Caki2 (cell line): ENCODE results near the gene EIF4G2. TPM values are rescaled to one million over a fixed set of nuclear protein-coding genes. Genes with fewer than 3 reads are reported as not detected.
A peak's percentile ranks its signal among the peaks of the same experiment; 100 is the strongest.
"Not testable (repeated sequence)": the region's sequence is repeated elsewhere in the genome, so short reads cannot be mapped to it uniquely, and the experiment has no call there.

ENCODE experiments used
- DNase-seq: peaks from one replicate; pipeline ENCODE4 v3.0.0-alpha.2; 2015; ENCODE audit warnings: low read depth
- in situ Hi-C: cut with HindIII; loops from 2 replicates; pipeline ENCODE4 v1.10.0; 2016; ENCODE audit warnings: low sequenced_read_pairs, low pct_unique_long_range_greater_than_20kb, mixed read lengths
- total RNA-seq: library from RNA; depleted of rRNA; stranded (reverse); fragments of >200 nt; shearing (Covaris generic); gene quantifications from 2 replicates; pipeline ENCODE4 v1.2.3, GENCODE V29; 2014; ENCODE audit warnings: low replicate concordance; rRNA removed

Gene EIF4G2
- total RNA-seq, result 393 and 414 TPM in 2 replicates

GRCh38 chr11:10808553-10809372 is at the start of gene EIF4G2:
Gene EIF4G2 (minus strand): TSS chr11:10808926.
- DNase-seq, result peak; percentile 98
- in situ Hi-C loops, result loop anchor here (5.0 kb wide), 1 partner anchor 39 kb away; no protein-coding TSS in a partner anchor

- in situ Hi-C loops, result no loop called here
- DNase-seq, result peak; percentile 99
These were observed 49.1 kb upstream of the EIF4G2 start, which contains the start of gene ZBED5 for GRCh38 chr11:10857709-10858438. Gene ZBED5 (minus strand): TSS chr11:10858053. CDS start chr11:10854945, 3,108 bp downstream.

GRCh38 chr11:10857459-10857708 is 48.7 kb upstream of the EIF4G2 start:
- DNase-seq, result no peak
- in situ Hi-C loops, result no loop called here

GRCh38 chr11:10856689-10857458 is 48.1 kb upstream of the EIF4G2 start:
- no peak for DNase-seq

GRCh38 chr11:10855295-10855694 is 46.6 kb upstream of the EIF4G2 start:
- no peak for DNase-seq
- in situ Hi-C loops, result no loop called here

More at GRCh38 chr11:10856689-10857458, 48.1 kb upstream of the EIF4G2 start:
- in situ Hi-C loops, result no loop called here

GRCh38 chr11:10847960-10848860 is 39.5 kb upstream of the EIF4G2 start:
- in situ Hi-C loops, result loop anchor here (5.0 kb wide), 1 partner anchor 41 kb away; the partner anchor contains the start of gene EIF4G2
- no peak for DNase-seq

GRCh38 chr11:10846660-10847059 is 37.9 kb upstream of the EIF4G2 start:
- in situ Hi-C loops, result loop anchor here (5.0 kb wide), 1 partner anchor 39 kb away; the partner anchor contains the start of gene EIF4G2

GRCh38 chr11:10845589-10845988 is 36.9 kb upstream of the EIF4G2 start:
- in situ Hi-C loops, result loop anchor here (5.0 kb wide), 1 partner anchor 38 kb away; the partner anchor contains the start of gene EIF4G2

More at GRCh38 chr11:10846660-10847059, 37.9 kb upstream of the EIF4G2 start:
- DNase-seq, result no peak

GRCh38 chr11:10844796-10845195 is 36.1 kb upstream of the EIF4G2 start:
- in situ Hi-C loops, result loop anchor here (5.0 kb wide), 1 partner anchor 37 kb away; the partner anchor contains the start of gene EIF4G2
- no peak for DNase-seq

More at GRCh38 chr11:10845589-10845988, 36.9 kb upstream of the EIF4G2 start:
- DNase-seq, result no peak

- in situ Hi-C loops, result no loop called here
- no peak for DNase-seq
These were observed 35.6 kb upstream of the EIF4G2 start for GRCh38 chr11:10844356-10844755.

GRCh38 chr11:10838881-10839280 is 30.2 kb upstream of the EIF4G2 start:
- DNase-seq, result no peak
- in situ Hi-C loops, result no loop called here

GRCh38 chr11:10838083-10838482 is 29.4 kb upstream of the EIF4G2 start:
- DNase-seq, result no peak
- in situ Hi-C loops, result no loop called here

GRCh38 chr11:10836884-10837283 is 28.2 kb upstream of the EIF4G2 start:
- in situ Hi-C loops, result not testable (repeated sequence)

GRCh38 chr11:10829139-10829538 is 20.4 kb upstream of the EIF4G2 start:
- in situ Hi-C loops, result no loop called here
- DNase-seq, result no peak

More at GRCh38 chr11:10836884-10837283, 28.2 kb upstream of the EIF4G2 start:
- not testable (repeated sequence) for DNase-seq

- DNase-seq, result no peak
- in situ Hi-C loops, result no loop called here
These were observed 19.7 kb upstream of the EIF4G2 start for GRCh38 chr11:10828402-10828801.

- in situ Hi-C loops, result no loop called here
- no peak for DNase-seq
These were observed 16.2 kb upstream of the EIF4G2 start for GRCh38 chr11:10824888-10825287.

- DNase-seq, result no peak
- in situ Hi-C loops, result no loop called here
These were observed 14.4 kb upstream of the EIF4G2 start for GRCh38 chr11:10823152-10823579.
